Astrocyte (in vitro differentiated cells and primary cell): ENCODE data around the gene IGSF21. TPM values are rescaled to one million over a fixed set of nuclear protein-coding genes. Genes with fewer than 3 reads are reported as not detected.

ENCODE experiments used
- DNase-seq: peaks from one replicate; pipeline ENCODE4 v3.0.0-alpha.2; 2010; ENCODE audit warnings: low read depth
- FAIRE-seq: peaks from 2 replicates; lab custom pipeline; 2011; peaks lifted over from hg19 to GRCh38; lab: Jason Lieb, UNC
- H2AFZ ChIP-seq: 2 replicates; pipeline ENCODE4 v1.6.0; 2012; ENCODE audit warnings: low read depth, low read length, inconsistent platforms
- H3K27ac ChIP-seq: 2 replicates; pipeline ENCODE4 v1.5.1; 2011; ENCODE audit warnings: low read depth, low read length, inconsistent platforms
- H3K27me3 ChIP-seq: 2 replicates; pipeline ENCODE4 v1.6.0; 2011; ENCODE audit warnings: low read length, inconsistent platforms; ENCODE audit not compliant: insufficient read depth
- H3K36me3 ChIP-seq: 2 replicates; pipeline ENCODE4 v1.5.1; 2011; ENCODE audit warnings: low read length, inconsistent platforms; ENCODE audit not compliant: insufficient read depth
- H3K4me1 ChIP-seq: 2 replicates; pipeline ENCODE4 v1.5.1; 2011; ENCODE audit warnings: low read length, inconsistent platforms; ENCODE audit not compliant: insufficient read depth
- H3K4me2 ChIP-seq: 2 replicates; pipeline ENCODE4 v1.6.0; 2012; ENCODE audit warnings: low read length, inconsistent platforms
- H3K4me3 ChIP-seq: 2 replicates; pipeline ENCODE4 v1.5.1; 2011; ENCODE audit warnings: low read depth, mild to moderate bottlenecking, low read length, inconsistent platforms; ENCODE audit not compliant: insufficient read depth
- H3K79me2 ChIP-seq: 2 replicates; pipeline ENCODE4 v1.6.0; 2012; ENCODE audit warnings: mild to moderate bottlenecking, low read length, inconsistent platforms; ENCODE audit not compliant: insufficient read depth
- H3K9ac ChIP-seq: 2 replicates; pipeline ENCODE4 v1.6.0; 2012; ENCODE audit warnings: mild to moderate bottlenecking, low read length, inconsistent platforms
- H3K9me3 ChIP-seq: 2 replicates; pipeline ENCODE4 v1.5.1; 2012; ENCODE audit warnings: low read depth, mild to moderate bottlenecking, low read length, inconsistent platforms; ENCODE audit not compliant: insufficient read depth
- H4K20me1 ChIP-seq: 2 replicates; pipeline ENCODE4 v1.6.0; 2012; ENCODE audit warnings: low read length, inconsistent platforms; ENCODE audit not compliant: insufficient read depth
- H3K27ac Mint-ChIP-seq: one replicate; pipeline ENCODE4 v1.8.0; 2021; ENCODE audit warnings: mild to moderate bottlenecking, mixed read lengths; ENCODE audit not compliant: unreplicated experiment
- H3K27me3 Mint-ChIP-seq: one replicate; pipeline ENCODE4 v1.8.0; 2021; ENCODE audit warnings: low read depth, mixed read lengths; ENCODE audit not compliant: unreplicated experiment
- H3K36me3 Mint-ChIP-seq: one replicate; pipeline ENCODE4 v1.8.0; 2021; ENCODE audit warnings: low read depth, mixed read lengths; ENCODE audit not compliant: unreplicated experiment
- H3K4me1 Mint-ChIP-seq: one replicate; pipeline ENCODE4 v1.8.0; 2021; ENCODE audit warnings: low read depth, mixed read lengths; ENCODE audit not compliant: unreplicated experiment
- H3K4me3 Mint-ChIP-seq: one replicate; pipeline ENCODE4 v1.8.0; 2021; ENCODE audit warnings: mild to moderate bottlenecking, moderate library complexity, mixed read lengths; ENCODE audit not compliant: unreplicated experiment
- H3K9me3 Mint-ChIP-seq: one replicate; pipeline ENCODE4 v1.8.0; 2021; ENCODE audit warnings: mild to moderate bottlenecking, mixed read lengths; ENCODE audit not compliant: unreplicated experiment
- EZH2 ChIP-seq: IDR thresholded peaks from 2 replicates; pipeline ENCODE4 v1.6.1; 2012; ENCODE audit warnings: mild to moderate bottlenecking, low read length, inconsistent platforms; ENCODE audit not compliant: insufficient read depth
- total RNA-seq: library from RNA; stranded (reverse); gene quantifications from 2 replicates; pipeline ENCODE4 v1.2.1, GENCODE V29; 2021
- TF ChIP-seq, protein P1 (sequence below): IDR thresholded peaks from 2 replicates; pipeline ENCODE4 v1.5.1; 2011; ENCODE audit warnings: low read depth, mild to moderate bottlenecking, inconsistent platforms, low read length, moderate library complexity; ENCODE audit not compliant: insufficient read depth

IGSF21 gene
- total RNA-seq, 1 donor from 2014 or later, result not detected

DNA sequence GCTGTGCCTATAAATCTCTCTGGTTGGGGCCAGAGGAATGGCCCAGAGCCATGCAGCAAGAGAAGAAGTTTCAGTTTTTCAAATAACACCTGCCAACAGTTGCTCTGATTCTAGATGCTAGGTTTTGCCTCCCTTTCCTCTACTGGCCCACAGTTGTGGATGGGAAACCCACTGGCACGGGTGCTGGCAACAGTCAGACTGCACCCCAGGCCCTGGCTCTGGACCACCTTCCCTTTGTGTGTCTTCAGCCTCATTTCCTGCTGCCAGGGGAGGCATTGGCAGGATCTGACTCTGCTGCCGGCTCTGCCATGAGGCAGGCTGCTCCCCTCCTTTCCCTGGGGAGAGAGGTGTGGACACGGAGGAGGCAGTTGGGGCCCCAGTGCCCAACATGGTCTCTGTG lies 142.0 kb downstream of the IGSF21 start:
- no peaks in the 10 kb centered on the region for H3K4me1 Mint-ChIP-seq
- H3K79me2 ChIP-seq, result no peaks in the 10 kb centered on the region
- no peak overlapping the region for H3K4me3 ChIP-seq
- DNase-seq, result no peak
- H3K4me1 ChIP-seq, result no peaks in the 10 kb centered on the region
- no peaks in the 10 kb centered on the region for H3K36me3 ChIP-seq
- H3K9ac ChIP-seq, result no peak overlapping the region
- H2AFZ ChIP-seq, result no peak overlapping the region
- H3K27me3 ChIP-seq, result no peaks in the 10 kb centered on the region
- no peak overlapping the region for H3K4me2 ChIP-seq
- TF ChIP-seq, protein P1, sequence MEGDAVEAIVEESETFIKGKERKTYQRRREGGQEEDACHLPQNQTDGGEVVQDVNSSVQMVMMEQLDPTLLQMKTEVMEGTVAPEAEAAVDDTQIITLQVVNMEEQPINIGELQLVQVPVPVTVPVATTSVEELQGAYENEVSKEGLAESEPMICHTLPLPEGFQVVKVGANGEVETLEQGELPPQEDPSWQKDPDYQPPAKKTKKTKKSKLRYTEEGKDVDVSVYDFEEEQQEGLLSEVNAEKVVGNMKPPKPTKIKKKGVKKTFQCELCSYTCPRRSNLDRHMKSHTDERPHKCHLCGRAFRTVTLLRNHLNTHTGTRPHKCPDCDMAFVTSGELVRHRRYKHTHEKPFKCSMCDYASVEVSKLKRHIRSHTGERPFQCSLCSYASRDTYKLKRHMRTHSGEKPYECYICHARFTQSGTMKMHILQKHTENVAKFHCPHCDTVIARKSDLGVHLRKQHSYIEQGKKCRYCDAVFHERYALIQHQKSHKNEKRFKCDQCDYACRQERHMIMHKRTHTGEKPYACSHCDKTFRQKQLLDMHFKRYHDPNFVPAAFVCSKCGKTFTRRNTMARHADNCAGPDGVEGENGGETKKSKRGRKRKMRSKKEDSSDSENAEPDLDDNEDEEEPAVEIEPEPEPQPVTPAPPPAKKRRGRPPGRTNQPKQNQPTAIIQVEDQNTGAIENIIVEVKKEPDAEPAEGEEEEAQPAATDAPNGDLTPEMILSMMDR, result no peak
- TF ChIP-seq EZH2, result no peak
- no peak overlapping the region for H3K4me3 Mint-ChIP-seq
- H3K27ac ChIP-seq, result no peak overlapping the region
- H3K36me3 Mint-ChIP-seq, result no peaks in the 10 kb centered on the region
- peaks cover 3% of the 10 kb centered on the region for H3K9me3 ChIP-seq
- H3K27ac Mint-ChIP-seq, result no peak overlapping the region
- no peaks in the 10 kb centered on the region for H4K20me1 ChIP-seq
- FAIRE-seq, result no peak
- H3K9me3 Mint-ChIP-seq, result peaks cover 9% of the 10 kb centered on the region
- H3K27me3 Mint-ChIP-seq, result peaks cover 61% of the 10 kb centered on the region

DNA sequence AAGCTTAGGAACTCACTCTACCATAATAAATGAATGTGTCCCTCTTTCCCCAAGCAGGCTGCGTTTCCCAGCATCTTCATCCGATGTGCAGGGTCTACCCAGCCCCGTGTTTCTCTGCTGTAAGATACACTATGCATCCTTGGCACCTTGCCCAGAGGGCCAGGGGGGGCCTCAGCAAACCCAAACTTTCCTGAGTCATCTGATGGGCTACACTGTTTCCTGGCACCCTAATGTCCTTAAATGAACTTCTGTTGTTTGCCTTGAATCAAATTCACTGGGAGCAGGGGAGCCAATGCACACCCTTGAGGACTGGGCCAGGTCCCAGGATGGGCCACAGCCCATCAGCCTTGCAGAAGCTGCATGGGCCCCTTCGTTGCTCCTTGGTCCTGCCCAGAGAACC lies 145.5 kb downstream of the IGSF21 start:
- Histone ChIP-seq H3K79me2 (no peaks in the 10 kb centered on the region), H3K36me3 (no peaks in the 10 kb centered on the region), H3K4me2 (no peak overlapping the region), H3K27me3 (no peaks in the 10 kb centered on the region), H3K9me3 (peaks cover 6% of the 10 kb centered on the region), H4K20me1 (no peaks in the 10 kb centered on the region), H3K4me3 (no peak overlapping the region), H3K27ac (no peak overlapping the region), H2AFZ (no peak overlapping the region), H3K9ac (no peak overlapping the region), H3K4me1 (no peaks in the 10 kb centered on the region)
- FAIRE-seq (no peak), DNase-seq (no peak)
- TF ChIP-seq EZH2, result no peak
- TF ChIP-seq, protein P1, result no peak
- Mint-ChIP-seq H3K27me3 (peaks cover 59% of the 10 kb centered on the region), H3K36me3 (no peaks in the 10 kb centered on the region), H3K9me3 (peaks cover 9% of the 10 kb centered on the region), H3K4me1 (no peaks in the 10 kb centered on the region), H3K4me3 (no peak overlapping the region), H3K27ac (no peak overlapping the region)

DNA sequence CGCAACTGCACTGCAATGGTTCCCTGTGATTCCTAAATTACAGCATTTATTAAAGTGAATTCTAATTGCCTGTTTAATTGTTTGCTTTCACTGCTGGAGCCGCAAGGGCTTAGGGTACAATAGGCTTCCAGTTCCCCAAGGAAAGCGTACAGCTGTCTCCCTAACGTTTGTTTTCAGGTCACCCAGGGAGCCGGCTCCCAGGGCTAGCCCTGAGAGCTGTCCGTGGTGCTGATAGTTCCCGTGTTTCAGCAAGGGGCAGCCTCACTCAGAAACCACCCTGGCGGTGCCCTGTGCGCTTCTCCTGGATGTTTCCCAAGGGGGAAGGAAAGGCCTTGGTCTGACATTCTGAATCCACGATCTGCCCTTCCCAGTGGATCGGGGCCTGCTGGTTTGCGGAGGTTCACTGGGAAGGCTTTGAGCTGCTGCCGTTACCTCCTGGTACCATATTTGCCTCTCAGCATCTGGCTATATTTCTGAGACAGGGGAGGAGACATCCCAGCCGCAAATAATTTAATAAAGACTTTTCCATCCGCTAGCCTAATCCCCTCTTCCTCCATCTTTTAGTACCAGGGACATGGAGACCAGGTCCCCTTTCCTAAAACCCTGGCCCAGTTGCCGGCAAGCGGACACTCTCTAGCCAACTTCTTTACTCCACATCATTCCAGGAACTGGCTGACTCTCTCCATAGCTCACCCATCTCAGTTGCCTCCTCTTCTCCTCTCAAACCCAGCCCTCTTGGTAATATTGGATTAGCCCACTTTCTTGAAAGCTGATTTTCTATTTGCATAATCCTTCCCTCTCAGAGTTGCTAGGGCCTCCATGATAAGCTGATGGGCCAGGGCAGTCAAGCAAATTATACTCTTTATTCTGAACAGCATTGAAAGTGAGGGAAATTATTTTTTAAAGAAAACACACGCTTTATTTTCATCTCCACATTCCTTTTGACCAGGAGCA lies 149.0 kb downstream of the IGSF21 start:
- Mint-ChIP-seq H3K36me3 (no peaks in the 10 kb centered on the region), H3K27ac (no peak overlapping the region), H3K27me3 (peaks cover 62% of the 10 kb centered on the region), H3K4me1 (no peaks in the 10 kb centered on the region), H3K4me3 (no peak overlapping the region), H3K9me3 (peaks cover 4% of the 10 kb centered on the region)
- H3K36me3 ChIP-seq, result no peaks in the 10 kb centered on the region
- H4K20me1 ChIP-seq, result no peaks in the 10 kb centered on the region
- no peak overlapping the region for H3K9ac ChIP-seq
- H3K4me3 ChIP-seq, result no peak overlapping the region
- no peak overlapping the region for H3K27ac ChIP-seq
- no peaks in the 10 kb centered on the region for H3K27me3 ChIP-seq
- no peak for DNase-seq
- H3K79me2 ChIP-seq, result no peaks in the 10 kb centered on the region
- no peak for TF ChIP-seq EZH2
- TF ChIP-seq, protein P1, result no peak
- no peak overlapping the region for H2AFZ ChIP-seq
- no peak for FAIRE-seq
- peaks cover 6% of the 10 kb centered on the region for H3K9me3 ChIP-seq
- no peaks in the 10 kb centered on the region for H3K4me1 ChIP-seq
- no peak overlapping the region for H3K4me2 ChIP-seq
